Suppressor macrophage treated with lipopolysaccharide for 4 hours (primary cell): ENCODE measurements around the gene VEPH1.

Experiments
- DNase-seq: peaks from one replicate; pipeline ENCODE4 v3.0.0-alpha.2; 2020

Gene VEPH1

DNA sequence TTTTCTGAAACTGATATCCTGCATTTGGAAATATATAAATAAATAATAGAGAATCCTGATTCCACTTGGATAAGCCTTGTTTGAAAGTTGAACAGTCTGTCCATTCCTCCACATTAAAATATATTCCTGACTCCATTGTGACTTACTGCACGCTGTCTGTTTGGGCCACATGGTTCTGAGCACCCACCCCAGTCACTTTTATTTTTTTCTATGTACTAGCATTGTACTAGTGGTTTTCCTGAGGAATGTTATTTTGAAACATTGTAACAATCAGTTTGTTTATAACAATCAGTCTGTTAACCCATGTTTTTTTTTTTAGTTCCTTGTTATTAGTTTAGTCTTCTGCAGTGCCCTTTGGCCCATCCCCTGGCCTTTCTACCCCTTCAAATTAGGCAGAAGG, 255.8 kb downstream of the VEPH1 start:
- DNase-seq = no peak

DNA sequence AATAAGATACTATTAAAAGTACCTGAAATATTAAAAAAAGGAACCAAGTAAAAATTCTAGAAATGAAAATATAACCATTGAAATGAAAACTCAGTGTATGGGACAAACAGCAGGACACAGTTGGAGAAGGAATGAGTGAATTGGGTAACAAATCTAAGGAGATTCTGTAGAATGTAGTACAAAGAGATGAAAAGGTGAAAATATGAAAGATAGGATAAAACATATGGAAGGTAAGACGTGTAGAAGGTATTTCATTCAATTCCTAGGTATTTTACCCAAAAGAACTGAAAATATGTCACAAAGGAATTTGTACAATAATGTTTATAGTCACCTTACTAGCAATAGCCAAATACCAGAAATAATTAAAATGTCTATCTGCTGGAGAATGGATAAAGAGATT, 260.4 kb downstream of the VEPH1 start:
- no peak for DNase-seq

DNA sequence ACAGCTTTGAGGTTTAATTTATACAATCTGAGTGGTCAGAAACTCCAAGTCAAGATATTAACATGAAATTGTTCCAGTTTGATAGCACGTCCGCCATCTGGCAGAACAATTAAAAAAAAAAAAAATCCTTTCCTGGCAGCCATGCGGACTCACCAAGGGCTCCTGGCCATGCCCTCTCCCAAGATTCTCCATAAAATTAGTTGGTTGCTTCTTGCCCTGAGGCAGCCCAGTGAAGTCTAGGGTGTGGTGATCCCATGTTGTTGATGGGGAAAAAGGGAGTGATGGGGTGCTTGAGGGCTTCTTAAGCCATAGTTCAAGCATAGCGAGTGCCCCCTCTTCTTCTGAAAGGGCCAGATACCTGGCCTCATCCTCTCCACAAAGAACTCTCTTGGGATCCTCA, 261.6 kb downstream of the VEPH1 start:
- DNase-seq = no peak

DNA sequence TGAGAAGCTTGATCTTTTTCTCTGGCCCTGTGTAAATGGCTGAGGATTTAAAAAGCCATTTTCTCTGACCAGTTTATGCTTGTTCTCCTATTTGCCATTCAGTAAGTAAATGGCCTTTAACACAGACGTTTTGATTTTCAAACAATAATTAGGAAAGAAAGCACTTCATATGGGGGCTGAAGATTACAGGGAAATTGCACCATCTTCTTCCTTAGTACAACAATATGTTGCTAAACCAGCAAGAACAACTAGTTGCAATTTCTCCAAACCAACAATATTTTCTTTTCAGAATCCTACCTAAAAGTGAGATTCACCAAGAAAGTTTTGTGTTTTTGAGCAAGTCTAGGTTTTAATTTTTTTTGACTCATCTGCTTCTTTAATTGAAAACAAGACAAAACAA, 262.8 kb downstream of the VEPH1 start:
- peak; percentile 17 for DNase-seq

DNA sequence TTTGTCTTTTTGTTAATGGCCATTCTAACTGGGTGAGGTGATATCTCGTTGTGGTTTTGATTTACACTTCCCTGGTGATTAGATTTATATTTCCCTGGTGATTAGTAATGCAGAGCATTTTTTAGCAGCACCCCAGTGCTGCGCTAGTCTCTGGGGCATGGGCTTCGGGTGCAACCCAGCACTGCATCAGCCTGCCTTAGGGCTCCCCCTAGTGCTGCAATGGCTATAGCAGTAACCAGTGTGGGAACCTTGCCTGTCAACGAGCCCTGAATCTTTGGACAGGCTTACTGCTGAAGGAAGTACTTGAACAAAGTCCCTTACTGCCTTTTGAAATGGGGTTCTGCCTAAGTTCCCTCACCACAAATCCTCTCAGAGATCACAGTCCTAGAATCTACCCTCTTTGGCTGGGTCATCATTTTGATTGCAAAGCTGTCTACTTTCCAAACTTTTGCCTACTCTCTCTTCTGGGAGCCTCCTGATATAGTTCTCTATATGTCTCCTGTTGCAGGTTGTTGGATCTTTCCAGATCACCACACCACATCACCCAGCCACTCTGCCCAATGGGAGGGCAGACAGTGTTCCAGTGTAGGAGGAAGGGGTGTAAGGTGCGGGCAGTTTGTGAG, 264.0 kb downstream of the VEPH1 start:
- peak; percentile 75 for DNase-seq

DNA sequence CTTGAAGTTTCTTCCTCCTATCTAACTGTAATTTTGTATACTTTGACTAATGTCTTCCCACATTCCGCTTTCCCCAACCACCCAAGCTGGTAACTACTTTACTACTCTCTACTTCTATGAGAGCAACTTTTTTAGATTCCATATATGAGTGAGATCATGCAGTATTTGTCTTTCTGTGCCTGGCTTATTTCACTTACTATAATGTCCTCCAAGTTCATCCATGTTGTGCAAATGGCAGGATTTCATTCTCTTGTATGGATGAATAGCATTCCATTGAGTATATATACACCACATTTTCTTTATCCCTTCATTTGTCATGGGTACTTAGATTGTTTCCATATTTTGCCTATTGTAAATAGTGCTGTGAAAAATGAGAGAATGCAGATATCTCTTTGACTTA, 264.8 kb downstream of the VEPH1 start:
- DNase-seq = no peak

DNA sequence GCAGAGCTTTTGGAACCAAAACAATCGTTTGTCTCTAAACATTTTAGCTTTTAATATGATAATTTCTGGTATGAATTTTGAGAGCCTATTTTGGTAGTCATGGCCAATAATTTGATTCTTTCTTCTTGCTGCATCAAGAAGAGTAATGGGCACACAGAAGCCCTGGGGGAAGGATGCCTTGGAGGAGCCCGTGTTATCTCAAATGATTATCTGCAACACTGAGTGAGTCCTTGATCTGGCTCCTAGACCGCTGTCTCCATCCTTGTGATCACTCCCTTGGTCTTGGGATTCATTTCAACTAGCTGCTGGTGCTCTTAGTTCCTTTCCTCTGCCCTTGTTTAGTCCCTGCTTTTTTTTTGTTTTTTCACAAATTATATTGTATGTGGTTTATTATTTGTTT, 265.3 kb downstream of the VEPH1 start:
- no peak for DNase-seq

DNA sequence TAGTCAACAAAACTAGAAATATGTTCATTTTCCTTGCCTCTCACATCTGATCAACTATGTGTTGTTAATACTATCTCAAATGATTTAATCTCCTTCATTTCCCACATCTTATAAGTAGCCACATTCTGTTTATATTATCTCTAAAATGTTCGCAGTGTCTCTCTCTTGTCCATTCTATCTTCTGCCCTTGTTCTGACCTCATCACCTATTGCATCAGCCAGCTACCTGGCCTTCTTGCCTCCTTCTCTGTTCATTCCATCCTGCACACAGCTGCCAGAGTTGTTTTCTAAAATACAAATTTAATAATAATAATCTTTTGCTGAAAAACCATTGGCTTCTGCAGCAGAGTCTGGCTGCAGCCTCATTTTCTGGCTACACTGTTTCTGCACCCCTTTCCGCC, 267.9 kb downstream of the VEPH1 start:
- DNase-seq = no peak

DNA sequence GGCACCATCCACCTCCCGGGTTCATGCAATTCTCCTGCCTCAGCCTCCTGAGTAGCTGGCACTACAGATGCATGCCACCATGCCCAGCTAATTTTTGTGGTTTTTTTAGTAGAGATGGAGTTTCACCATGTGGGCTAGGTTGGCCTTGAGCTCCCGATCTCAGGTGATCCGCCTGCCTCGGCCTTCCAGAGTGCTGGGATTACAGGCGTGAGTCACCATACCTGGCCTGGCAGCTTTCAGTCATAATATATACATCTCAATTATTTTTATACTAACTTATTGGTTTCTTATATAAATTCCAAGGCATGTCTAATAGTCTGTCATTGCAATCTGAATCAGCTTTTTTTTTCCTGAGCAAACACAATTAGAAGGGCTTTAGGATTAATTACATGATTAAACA, 269.3 kb downstream of the VEPH1 start:
- no peak for DNase-seq

DNA sequence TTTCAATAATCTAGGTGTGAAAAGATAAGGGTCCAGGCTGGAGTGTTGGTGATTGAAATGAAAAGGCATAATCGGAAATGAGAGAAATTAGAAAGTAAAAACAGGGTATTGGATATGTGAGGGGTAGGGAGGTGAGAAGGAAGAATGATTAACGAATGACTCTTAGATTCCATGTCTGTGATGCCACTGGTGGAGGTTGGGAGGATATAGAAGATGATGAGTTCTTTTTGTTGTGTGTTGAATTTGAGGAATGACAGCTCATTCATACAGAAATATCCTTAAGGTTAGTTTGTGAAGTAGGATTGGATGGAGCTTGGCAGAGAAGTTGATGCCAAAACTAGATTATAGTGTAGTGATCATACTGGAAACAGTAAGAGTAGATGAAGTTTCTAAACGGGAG, 271.1 kb downstream of the VEPH1 start:
- no peak for DNase-seq

DNA sequence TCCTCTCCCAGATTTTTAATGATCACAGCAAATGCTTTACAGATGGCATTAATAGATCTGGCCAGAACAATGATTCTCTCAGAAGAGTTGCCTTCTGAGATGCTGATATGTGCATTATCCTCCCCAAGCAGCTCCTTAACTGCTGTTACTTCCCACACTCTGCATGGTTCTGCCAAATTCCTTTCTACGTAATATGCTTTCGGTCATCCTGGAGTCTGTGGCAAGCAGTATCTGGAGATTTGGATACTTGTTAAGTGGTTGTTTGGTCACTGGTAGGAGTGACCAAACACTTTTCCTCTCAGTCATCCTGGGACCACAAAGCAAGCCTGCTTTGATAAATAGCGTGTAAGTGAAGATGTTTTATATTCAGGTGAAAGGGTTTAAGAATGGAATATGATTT, 272.1 kb downstream of the VEPH1 start:
- DNase-seq = no peak

DNA sequence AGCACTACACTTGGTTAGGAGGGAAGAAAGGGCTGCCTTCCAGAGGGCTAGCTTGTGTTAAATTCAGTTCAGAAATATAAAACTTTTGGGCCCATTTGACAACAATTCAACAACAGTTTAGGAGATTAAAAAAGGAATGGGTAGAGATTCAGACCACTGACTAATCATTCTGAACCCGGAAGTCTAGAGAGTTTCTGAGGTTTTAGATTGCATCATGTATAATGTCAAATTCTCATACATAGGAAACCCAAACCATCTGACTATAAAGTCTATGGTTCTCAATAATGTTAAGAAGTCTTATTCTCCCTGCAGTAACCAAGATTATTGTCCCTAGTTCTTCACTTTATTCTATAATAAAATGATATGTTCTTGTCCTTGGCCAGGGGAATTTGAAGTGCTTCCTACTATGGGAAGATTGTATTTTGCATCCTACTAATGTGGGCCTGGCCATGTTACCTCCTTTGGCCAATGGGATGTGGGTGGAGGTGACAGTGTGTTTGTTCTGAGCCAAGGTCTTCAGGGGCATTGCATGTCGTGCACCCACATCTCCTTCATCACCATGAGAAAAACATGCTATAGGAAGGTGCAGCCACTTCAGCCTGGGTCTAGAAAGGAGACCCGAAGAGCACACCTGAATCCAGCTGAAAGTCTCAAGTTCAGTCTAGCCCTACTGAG, 276.9 kb downstream of the VEPH1 start:
- peak; percentile 78 for DNase-seq

DNA sequence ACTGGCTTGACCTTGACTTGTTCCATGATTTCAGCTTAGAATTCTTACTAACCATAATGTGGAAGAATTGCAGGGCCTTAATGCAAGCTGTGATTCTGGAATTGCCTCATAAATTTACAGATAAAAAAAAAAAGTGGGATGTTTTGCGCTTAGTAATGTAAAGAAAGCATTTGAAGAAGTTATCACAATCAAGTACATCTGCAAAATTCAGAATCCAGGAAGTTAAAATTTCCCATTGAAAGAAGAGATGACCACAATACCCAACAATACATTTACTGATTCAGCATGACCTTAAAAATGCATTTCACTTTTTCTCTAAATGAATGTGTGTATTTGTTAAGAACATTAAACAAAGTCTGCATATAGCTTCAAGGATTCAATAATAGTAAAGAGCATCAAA, 278.2 kb downstream of the VEPH1 start:
- peak; percentile 68 for DNase-seq

DNA sequence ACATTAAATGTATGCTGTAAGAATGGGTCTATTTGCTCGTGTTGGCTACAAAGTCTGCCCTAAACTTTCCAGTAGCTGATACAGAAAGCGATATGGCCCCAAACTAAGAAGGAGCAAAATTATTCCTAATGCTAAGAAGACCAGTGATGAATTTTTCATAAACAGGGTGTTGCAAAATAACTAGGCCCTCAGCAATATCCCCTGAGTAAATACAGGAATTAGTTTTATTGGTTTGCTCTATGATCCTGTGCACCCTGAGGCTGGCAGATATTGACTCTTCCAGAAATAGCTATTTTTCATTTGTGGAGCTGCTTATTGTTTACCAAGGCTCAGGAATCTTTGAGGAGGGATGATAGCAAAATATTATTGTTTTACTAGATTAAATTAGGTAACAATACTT, 282.3 kb downstream of the VEPH1 start:
- DNase-seq = no peak

DNA sequence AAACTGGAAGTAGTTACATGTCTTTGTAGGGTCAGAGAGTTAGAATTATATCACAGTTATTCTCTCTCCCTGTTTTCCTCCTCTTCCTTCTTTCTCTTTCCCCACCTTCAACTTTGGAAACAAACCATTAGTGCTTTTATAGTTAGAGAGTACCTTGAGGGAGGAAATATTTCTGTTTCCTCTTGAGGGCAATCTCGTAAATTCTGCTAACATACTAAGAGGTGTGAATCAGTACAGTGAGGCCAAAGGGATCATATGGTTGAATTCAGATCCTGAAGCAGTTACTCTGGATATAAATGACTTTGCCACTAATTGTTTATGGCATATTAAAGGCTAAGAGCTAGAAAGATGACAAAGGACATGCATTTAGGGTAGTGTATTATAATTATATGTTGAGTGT, 283.0 kb downstream of the VEPH1 start:
- no peak for DNase-seq

DNA sequence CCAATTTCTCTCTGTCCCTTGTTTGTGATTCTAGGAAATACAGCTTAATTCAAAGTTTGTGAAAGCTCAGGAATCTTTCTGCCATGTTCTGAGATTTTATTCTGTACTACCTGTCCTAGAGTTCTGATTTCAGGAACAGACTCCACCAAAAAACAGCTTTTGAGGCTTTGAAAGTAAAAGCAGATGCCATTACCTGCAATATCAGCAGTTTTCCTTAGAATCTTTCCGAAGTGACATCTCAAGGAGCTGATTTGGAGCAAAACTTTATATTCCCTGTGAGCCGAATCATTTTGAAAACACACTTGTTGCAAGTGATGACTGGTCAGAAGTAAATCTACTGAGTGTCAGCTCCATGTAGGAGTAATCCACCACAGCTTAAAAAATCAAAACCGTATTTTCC, 284.0 kb downstream of the VEPH1 start:
- no peak for DNase-seq
